Calu3 (cell line): ENCODE measurements around the gene IER5. TPM values are rescaled to one million over a fixed set of nuclear protein-coding genes. Genes with fewer than 3 reads are reported as not detected.

Source experiments
- Bru-seq: library from RNA; stranded (reverse); fragments of 400-500 nt; gene quantifications from one replicate; lab custom pipeline; 2021; lab: Mats Ljungman, UMichigan
- BruChase-seq, 2 experiments: library from RNA; stranded (reverse); fragments of 400-500 nt; gene quantifications; one replicate each; lab custom pipeline; 2021; lab: Mats Ljungman, UMichigan
- BruUV-seq: library from RNA; stranded (reverse); fragments of 400-500 nt; replicated peaks from 2 replicates; lab custom pipeline; 2021; lab: Mats Ljungman, UMichigan
- CTCF ChIA-PET: fragments of 300-600 bp; sonication (Branson Sonifier 250); formaldehyde crosslinking; loops from one replicate; lab custom pipeline; 2022; ENCODE audit warnings: antibody characterized with exemption; lab: Charles Lee
- DNase-seq: peaks from one replicate; pipeline ENCODE4 v3.0.0; 2022
- H3K27ac Mint-ChIP-seq: one replicate; pipeline ENCODE4 v1.8.0; 2022; ENCODE audit warnings: mixed read lengths; ENCODE audit not compliant: unreplicated experiment
- H3K27me3 Mint-ChIP-seq: one replicate; pipeline ENCODE4 v1.8.0; 2022; ENCODE audit warnings: mixed read lengths; ENCODE audit not compliant: unreplicated experiment
- H3K36me3 Mint-ChIP-seq: one replicate; pipeline ENCODE4 v1.8.0; 2022; ENCODE audit warnings: mild to moderate bottlenecking, moderate library complexity, mixed read lengths; ENCODE audit not compliant: insufficient read depth, unreplicated experiment
- H3K4me1 Mint-ChIP-seq: one replicate; pipeline ENCODE4 v1.8.0; 2022; ENCODE audit warnings: mild to moderate bottlenecking, low read depth, mixed read lengths; ENCODE audit not compliant: unreplicated experiment
- H3K4me3 Mint-ChIP-seq: one replicate; pipeline ENCODE4 v1.8.0; 2022; ENCODE audit warnings: mild to moderate bottlenecking, low read depth, moderate library complexity, mixed read lengths; ENCODE audit not compliant: unreplicated experiment
- H3K9me3 Mint-ChIP-seq: one replicate; pipeline ENCODE4 v1.8.0; 2022; ENCODE audit warnings: low read depth, mixed read lengths; ENCODE audit not compliant: unreplicated experiment
- CTCF ChIP-seq: fragments of 200-600 bp; IDR thresholded peaks from one replicate; pipeline ENCODE4 v1.8.0; 2022; ENCODE audit warnings: antibody characterized with exemption; ENCODE audit not compliant: unreplicated experiment
- intact Hi-C: fragments of 100-400 bp; cut with micrococcal nuclease; formaldehyde crosslinking; loops from one replicate; pipeline ENCODE4 v1.10.0; 2022; ENCODE audit not compliant: unreplicated experiment
- long read RNA-seq: library from polyadenylated mRNA; stranded (forward); transcript quantifications from one replicate; pipeline ENCODE4 v2.0.0, GENCODE V29; 2022
- total RNA-seq: library from RNA; stranded (reverse); gene quantifications from 2 replicates; pipeline ENCODE4 v1.2.3, GENCODE V29; 2022

Gene IER5
- total RNA-seq (11.4 and 12.2 TPM in 2 replicates), Bru-seq, nascent RNA (percentile 79 among the genes with signal in this experiment), BruChase-seq, experiment 1, labeled RNA remaining after a 6-hour chase (percentile 61 among the genes with signal in this experiment), BruChase-seq, experiment 2, labeled RNA remaining after a 2-hour chase (percentile 73 among the genes with signal in this experiment)
- long read RNA-seq, full-length matches to known transcripts, result 14 of 14 reads
- long read RNA-seq, partial matches to known transcripts, result 0 of 14 reads
- long read RNA-seq, other reads (novel, unspliced or antisense), result 0 of 14 reads

GRCh38 chr1:181088079-181089016, at the start of gene IER5:
Gene IER5 (plus strand): TSS chr1:181088700. CDS start chr1:181088903, 203 bp downstream.
- Mint-ChIP-seq H3K36me3 (peaks cover 42% of the 10 kb centered on the region), H3K27me3 (no peaks in the 10 kb centered on the region), H3K4me3 (peak within 1 kb of the TSS; percentile 93), H3K4me1 (peaks cover 26% of the 10 kb centered on the region), H3K9me3 (no peaks in the 10 kb centered on the region), H3K27ac (peak within 1 kb of the TSS; percentile 97)
- TSS peak; percentile 73 for BruUV-seq
- CTCF ChIA-PET, result interaction anchor here (0.9 to 1.0 kb wide), 2 partner anchors 9 to 53 kb away, joined by 4 read pairs; no protein-coding TSS in a partner anchor
- peak; percentile 97 for DNase-seq
- no peak for TF ChIP-seq CTCF
- intact Hi-C loops, result loop anchor here (1.0 kb wide), 1 partner anchor 54 kb away; no protein-coding TSS in a partner anchor

GRCh38 chr1:181040284-181040865, 48.1 kb upstream of the IER5 start:
- Mint-ChIP-seq H3K4me3 (no peak overlapping the region), H3K4me1 (peaks cover 8% of the 10 kb centered on the region), H3K9me3 (no peaks in the 10 kb centered on the region), H3K27ac (no peak overlapping the region), H3K27me3 (no peaks in the 10 kb centered on the region), H3K36me3 (peaks cover 1% of the 10 kb centered on the region)
- CTCF ChIA-PET, result no interaction called here
- no peak for DNase-seq
- intact Hi-C loops, result no loop called here
- BruUV-seq, result no TSS peak
- TF ChIP-seq CTCF, result no peak

- Mint-ChIP-seq H3K27me3 (no peaks in the 10 kb centered on the region), H3K9me3 (no peaks in the 10 kb centered on the region), H3K4me3 (no peak overlapping the region), H3K36me3 (no peaks in the 10 kb centered on the region), H3K27ac (no peak overlapping the region), H3K4me1 (peaks cover 8% of the 10 kb centered on the region)
- CTCF ChIA-PET, result interaction anchor here (0.7 kb wide), 1 partner anchor 84 kb away, joined by 3 read pairs; no protein-coding TSS in a partner anchor
- no peak for DNase-seq
- intact Hi-C loops, result no loop called here
- BruUV-seq, result no TSS peak
- TF ChIP-seq CTCF, result no peak
Measured at GRCh38 chr1:181043025-181043888, 45.2 kb upstream of the IER5 start.
